Stimulated activated CD8-positive, alpha-beta memory T cell treated with anti-CD3 and anti-CD28 coated beads, Interleukin-4, amount 100 ng/mL, for 4 hours (primary cell): ENCODE data around the gene RAD51C.
"Not testable (repeated sequence)": the region's sequence is repeated elsewhere in the genome, so short reads cannot be mapped to it uniquely, and the experiment has no call there.

Source experiments
- DNase-seq, 2 donors: peaks; one replicate each; pipeline ENCODE4 v3.0.0-alpha.2; 2020; ENCODE audit warnings: low read depth in 2 of 2, low spot score in 1 of 2

The RAD51C gene

DNA sequence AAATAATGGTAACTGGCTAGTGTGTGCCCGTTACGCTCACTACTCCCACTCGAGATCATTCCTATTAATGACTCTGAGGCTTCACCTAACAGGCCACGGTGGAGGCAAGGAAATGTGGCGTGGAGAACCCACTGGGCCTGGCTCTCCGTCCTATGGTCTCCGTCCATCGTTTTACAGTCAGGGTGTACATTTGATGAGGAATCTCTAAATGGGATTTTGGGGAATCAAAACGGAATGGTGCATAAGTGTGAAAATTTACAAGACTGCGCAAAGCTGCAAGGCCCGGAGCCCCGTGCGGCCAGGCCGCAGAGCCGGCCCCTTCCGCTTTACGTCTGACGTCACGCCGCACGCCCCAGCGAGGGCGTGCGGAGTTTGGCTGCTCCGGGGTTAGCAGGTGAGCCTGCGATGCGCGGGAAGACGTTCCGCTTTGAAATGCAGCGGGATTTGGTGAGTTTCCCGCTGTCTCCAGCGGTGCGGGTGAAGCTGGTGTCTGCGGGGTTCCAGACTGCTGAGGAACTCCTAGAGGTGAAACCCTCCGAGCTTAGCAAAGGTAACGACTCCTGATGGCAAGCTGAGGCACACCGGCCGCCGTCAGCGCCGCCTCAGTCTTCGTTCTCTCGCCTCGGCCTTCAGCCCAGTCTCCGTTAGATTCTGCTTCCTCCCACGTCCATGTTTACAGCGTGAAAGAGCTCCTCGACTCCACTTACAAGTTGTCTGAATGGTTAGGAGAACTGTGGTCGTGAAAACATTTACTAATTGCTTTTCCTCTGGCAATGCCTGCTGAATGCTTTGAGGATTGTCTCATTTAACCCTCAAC lies at the start of gene RAD51C:
RAD51C (plus strand) TSS at position 364 of the 817 bp plus-strand sequence; CDS start at position 406, 42 bp downstream.
- DNase-seq, result peak; percentile 49 to 70

DNA sequence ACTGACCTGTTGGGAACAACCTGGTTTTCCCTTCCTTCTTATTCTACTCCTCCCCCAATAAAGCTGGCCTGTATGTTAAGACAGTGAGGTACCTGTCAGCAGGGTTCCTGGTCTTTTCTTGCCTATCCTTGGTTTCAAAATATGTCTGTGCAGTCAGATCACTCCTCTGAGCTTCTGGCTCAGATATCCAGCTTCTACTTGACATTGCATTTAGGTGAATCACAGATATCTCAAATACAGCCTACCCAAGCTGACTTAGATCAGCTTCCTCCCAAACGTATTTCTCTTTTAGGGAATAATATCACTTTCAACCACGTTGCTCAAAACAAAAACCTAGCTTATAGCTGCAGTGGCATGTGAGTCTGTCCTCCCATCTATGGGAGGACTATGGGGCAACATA lies 49.3 kb upstream of the RAD51C start:
- DNase-seq, result no peak

DNA sequence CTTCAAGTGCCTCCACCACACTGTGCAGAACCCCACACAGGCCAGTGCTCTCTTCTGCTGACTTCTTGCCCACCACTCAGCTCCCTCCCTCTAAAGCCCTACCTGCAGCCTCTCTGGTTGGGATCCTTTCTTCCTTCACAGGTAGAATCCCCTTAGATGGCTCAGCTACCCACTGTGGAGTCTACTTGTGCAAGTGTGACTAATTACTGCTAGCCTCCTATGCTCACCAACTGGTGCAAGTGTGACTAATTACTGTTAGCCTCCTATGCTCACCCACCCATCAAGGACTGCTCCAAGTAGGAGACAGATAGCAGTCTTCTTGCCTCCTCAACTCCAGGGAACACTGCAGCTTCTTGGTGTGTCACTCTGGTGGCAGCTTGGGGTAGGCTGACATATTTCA lies 44.2 kb upstream of the RAD51C start:
- no peak for DNase-seq

DNA sequence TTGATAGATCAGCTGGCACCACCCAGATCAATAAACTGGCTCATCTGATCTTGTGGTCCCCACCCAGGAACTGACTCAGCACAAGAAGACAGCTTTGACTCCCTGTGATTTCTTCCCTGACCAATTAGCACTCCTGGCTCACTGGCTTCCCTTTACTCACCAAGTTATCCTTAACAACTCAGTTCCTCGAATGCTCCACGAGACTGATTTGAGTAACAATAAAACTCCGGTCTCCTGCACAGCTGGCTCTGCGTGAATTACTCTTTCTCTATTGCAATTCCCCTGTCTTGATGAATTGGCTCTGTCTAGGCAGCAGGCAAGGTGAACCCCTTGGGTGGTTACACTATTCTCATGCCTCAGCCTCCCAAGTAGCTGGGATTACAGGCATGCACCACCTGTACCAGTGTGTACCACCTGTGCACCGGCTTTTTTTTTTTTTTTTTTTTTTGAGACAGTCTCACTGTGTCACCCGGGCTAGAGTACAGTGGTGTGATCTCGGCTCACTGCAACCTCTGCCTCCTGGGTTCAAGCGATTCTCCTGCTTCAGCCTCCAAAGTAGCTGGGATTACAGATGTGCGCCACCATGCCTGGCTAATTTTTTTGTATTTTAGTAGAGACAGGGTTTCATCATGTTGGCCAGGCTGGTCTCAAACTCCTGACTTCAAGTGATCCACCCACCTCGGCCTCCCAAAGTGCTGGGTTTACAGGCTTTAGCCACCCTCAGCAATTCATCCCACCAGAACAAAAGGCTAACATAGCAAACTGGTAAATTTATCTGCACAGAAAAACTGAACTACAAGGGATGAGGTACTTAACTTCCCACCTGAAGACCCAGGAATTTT lies 34.2 kb upstream of the RAD51C start:
- not testable (repeated sequence) for DNase-seq

GRCh38 chr17:58658804-58659713 lies 33.3 kb upstream of the RAD51C start:
- peak; percentile 41 to 45 for DNase-seq

DNA sequence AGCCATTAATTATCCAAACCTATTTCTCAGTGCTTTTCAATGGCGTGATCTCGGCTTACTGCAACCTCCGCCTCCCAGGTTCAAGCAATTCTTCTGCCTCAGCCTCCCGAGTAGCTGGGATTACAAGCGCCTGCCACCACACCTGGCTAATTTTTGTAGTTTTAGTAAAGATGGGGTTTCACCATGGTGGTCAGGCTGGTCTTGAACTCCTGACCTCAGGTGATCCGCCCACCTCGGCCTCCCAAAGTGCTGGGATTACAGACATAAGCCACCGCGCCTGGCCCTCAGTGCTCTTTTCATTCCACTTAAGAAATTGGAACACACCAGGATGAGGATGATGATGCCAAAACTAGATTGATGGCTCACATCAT lies 32.7 kb upstream of the RAD51C start:
- not testable (repeated sequence) for DNase-seq

DNA sequence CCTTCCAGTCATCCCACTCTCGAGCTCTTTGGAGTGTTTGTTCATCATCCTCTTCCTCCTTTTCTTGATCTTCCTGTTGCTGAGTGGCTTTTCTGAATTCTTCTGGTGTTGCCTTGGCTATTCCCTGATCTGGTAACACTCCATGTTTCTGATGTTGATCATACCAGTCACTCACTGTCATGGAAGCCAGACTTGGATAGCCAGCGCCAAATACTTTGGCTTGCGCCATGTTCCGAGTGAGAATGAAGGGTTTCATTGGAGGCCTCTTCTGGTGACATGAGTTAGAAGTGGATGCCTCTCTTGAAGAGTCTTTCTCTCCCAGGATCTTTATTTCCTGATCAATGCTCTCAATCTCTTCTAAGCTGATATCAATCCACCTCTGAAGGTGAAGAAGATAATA lies 31.8 kb upstream of the RAD51C start:
- no peak for DNase-seq

GRCh38 chr17:58661499-58661898 lies 30.9 kb upstream of the RAD51C start:
- DNase-seq, result no peak

DNA sequence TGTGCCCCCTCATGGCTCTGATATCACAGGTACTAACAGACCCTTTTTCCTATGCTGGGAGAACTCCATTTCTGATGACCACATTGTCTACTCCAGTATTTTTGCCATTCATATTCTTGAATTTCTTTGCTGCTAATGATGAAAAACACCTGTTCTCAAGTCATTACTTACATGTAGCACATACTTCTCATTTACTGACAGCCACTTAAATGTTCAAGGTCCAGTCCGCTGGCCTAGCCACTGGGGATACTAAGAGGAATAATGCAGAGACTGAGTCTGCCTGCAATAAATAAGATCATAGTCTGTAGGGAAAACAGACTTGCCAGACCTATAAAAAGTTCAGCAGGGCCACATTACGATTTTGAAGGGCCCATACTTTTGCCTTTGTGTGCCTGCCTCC lies 28.1 kb upstream of the RAD51C start:
- DNase-seq, result no peak

GRCh38 chr17:58665946-58666857 lies 26.2 kb upstream of the RAD51C start:
- no peak for DNase-seq

- no peak for DNase-seq
These were observed 25.5 kb upstream of the RAD51C start for GRCh38 chr17:58666858-58667267.

DNA sequence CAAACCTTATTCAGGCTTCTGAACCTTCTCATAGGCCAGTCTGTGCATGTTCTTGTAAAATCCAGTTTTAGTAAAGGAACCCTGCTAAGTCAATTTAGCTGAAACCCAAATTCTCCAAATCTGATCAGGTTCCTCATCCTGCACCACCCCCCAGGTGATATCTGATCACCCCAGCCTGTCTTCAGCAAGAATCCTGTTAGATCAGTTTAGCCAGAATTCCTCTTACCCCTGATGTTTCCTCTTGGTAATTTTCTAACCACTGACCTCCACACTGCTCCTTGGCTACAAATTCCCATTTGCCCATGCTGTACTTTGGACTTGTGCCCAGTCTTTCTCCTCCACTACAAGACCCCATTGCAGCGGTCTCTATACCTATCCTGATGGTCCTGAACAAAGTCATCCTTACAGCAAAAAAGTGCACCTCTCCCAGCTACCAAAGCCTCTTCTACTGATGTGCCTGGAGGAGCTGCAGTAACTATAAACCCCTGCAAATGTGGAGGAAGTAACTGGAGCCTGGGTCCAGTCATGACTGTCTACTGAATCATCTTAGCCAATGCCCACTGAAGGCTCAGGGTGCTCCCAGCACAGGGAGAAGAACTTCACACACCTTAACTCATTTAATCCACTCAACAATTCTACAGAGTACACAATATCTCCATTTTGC lies 24.3 kb upstream of the RAD51C start:
- no peak for DNase-seq

GRCh38 chr17:58668598-58668935 lies 23.8 kb upstream of the RAD51C start:
- DNase-seq, result no peak

- no peak for DNase-seq
These were observed 22.5 kb upstream of the RAD51C start for GRCh38 chr17:58669853-58670252.

DNA sequence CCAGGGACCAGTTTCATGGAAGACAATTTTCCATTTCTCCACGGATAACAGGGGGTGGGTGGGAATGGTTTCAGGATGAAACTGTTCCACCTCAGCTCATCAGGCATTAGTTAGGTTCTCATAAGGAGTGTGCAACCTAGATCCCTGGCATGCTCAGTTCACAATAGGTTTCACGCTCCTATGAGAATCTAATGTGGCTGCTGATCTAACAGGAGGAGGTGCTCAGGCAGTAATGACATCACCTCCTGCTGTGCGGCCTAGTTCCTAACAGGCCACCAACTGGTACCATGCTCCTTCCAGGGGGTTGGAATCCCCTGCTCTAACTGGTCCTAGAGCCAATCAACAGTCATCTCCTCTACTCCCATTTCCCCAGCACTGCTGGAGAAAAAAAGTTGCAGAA lies 20.4 kb upstream of the RAD51C start:
- no peak for DNase-seq

DNA sequence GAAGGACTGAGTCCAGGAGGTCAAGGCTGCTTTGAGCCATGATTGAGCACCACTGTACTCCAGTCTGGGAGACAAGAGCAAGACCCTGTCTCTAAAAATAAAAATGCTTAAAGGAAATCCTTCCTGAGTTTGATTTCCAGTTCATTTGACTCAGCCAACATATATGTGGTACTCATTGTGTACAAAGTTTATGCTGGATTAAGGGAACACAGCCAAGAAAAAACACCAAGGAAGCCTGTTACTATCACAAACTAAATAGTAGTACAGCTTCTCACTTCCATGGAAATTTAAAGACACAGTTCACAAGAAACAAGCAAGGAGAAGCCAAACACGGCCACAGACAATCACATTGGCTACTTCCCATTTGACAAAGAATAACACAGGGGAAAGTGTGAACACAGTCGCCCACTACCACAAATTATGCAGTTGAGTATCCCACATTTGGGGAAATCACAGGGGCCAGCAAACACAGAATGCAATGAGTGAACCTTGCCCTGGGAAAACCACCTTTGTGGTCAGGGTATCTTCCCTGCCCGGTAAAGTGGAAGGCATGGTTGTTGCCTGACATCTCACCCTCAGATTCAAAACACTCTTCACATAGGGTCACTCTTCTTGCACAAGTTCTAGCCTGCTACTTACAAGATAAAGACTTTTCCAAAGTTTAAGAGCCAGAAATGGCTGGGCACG lies 15.1 kb upstream of the RAD51C start:
- no peak for DNase-seq

DNA sequence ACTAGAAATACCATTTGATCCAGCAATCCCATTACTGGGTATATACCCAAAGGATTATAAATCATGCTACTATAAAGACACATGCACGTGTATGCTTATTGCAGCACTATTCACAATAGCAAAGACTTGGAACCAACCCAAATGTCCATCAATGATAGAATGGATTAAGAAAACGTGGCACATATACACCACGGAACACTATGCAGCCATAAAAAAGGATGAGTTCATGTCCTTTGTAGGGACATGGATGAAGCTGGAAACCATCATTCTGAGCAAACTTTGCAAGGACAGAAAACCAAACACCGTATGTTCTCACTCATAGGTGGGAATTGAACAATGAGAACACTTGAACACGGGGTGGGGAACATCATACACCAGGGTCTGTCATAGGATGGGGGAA lies 14.1 kb upstream of the RAD51C start:
- not testable (repeated sequence) for DNase-seq

DNA sequence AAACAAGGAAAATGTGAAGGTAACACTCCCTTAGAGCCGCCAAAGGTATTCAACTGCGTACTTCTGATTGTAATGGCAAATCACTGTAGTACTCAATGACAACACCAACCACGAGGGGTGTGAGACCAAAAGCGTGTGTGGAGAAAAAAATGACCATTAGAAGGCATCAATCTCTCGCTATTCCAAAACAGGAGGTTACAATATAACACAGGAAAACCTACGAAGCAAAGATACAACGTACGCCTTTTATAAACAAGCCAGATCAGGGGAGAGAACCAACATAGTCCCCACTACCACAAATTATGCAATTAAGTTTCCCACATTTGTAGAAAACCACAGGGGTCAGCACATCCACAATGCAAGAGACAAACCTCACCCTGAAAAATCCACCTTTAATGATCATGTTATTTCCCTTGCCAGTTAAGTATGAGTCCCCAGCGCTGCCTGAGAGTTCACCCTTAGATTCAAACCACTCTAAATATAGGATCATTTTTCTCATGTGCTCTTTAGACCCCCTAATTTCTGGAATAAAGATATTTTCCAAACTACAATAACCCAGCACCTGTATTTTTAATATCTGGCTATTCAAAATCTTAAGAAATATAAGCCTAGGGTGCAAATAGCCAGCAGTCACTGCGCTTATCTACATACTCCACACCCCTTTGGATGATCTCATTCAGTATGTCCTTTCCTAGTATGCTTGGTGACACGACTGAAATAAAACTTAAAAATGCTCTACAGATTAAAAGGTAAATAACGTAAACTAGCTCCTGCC lies 13.0 kb upstream of the RAD51C start:
- DNase-seq, result no peak

DNA sequence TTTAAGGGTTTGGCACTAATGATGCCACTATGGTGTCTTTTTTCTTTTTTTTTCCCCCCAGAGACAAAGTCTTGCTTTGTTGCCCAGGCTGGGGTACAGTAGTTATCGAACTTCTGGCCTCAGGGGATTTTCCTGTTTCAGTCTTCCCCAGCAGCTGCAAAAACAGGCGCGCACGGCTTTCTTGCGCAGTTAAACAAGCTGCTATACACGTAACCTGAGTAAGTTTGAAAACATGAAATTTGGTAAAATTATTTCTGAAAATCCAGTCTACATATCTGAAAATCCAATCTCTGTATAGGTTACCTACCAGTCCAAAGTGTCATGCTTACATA lies 12.4 kb upstream of the RAD51C start:
- DNase-seq, result no peak
